ENCODE results near the gene ANKRD16.

DNA sequence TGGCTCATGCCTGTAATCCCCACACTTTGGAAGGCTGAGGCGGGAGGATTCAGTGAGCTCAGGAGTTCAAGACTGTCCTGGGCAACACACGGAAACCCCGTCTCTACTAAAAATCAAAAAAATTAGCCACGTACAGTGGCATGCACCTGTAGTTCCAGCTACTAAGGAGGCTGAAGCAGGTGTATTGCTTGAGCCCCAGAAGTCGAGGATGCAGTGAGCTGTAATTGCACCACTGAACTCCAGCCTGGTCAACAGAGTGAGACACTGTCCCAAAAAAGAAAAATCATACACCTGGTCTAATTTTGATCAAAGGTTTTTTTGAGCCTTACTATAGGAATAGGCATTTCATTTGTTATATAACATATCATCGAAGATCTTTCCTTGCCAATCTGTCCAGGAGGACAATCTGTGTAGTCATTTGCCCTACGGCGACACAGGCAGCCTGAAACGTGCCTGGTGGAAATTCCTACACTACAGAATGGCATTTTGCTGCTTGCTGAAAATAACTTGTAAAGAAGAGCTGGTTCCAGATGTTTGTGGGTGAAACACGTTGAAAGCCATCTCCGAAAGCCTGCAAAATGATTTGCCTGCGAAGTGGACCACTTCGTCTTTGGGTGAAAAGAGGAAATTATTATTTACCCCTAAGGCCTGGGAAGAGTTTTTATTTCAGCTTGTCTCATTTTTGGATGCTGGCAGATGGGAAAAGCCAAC, 45.2 kb downstream of the ANKRD16 start:
- TF ChIP-seq POLR2AphosphoS5 (IDR thresholded peaks at IDR 0.05) (no peak), EP300 (IDR thresholded peaks at IDR 0.05; ENCODE audit: low read depth) (no peak)
- TF ChIP-seq, protein P1, sequence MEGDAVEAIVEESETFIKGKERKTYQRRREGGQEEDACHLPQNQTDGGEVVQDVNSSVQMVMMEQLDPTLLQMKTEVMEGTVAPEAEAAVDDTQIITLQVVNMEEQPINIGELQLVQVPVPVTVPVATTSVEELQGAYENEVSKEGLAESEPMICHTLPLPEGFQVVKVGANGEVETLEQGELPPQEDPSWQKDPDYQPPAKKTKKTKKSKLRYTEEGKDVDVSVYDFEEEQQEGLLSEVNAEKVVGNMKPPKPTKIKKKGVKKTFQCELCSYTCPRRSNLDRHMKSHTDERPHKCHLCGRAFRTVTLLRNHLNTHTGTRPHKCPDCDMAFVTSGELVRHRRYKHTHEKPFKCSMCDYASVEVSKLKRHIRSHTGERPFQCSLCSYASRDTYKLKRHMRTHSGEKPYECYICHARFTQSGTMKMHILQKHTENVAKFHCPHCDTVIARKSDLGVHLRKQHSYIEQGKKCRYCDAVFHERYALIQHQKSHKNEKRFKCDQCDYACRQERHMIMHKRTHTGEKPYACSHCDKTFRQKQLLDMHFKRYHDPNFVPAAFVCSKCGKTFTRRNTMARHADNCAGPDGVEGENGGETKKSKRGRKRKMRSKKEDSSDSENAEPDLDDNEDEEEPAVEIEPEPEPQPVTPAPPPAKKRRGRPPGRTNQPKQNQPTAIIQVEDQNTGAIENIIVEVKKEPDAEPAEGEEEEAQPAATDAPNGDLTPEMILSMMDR (IDR thresholded peaks at IDR 0.05), result no peak
